Right cardiac atrium (tissue), 5 donors: ENCODE results near the gene SEMA6A. TPM values are rescaled to one million over a fixed set of nuclear protein-coding genes. Genes with fewer than 3 reads are reported as not detected.

Experiments
- ATAC-seq, 2 donors: fragments of 200-7000 bp; cut with Tn5 transposase; one replicate each; pipeline versions ENCODE4 v1.8.0 to v1.9.1; 2020; ENCODE audit warnings: moderate library complexity in 2 of 2, mild to moderate bottlenecking in 1 of 2
- DNase-seq, 3 donors: peaks; one replicate each; pipeline ENCODE4 v3.0.0-alpha.2; 2020
- H3K27ac ChIP-seq: one replicate; pipeline ENCODE4 v1.5.1; 2013; ENCODE audit warnings: mild to moderate bottlenecking, low read length, control low read depth, moderate library complexity
- H3K27me3 ChIP-seq: one replicate; pipeline ENCODE4 v1.6.1; 2013; ENCODE audit not compliant: control insufficient read depth, insufficient read depth
- H3K4me1 ChIP-seq: one replicate; pipeline ENCODE4 v1.6.1; 2013; ENCODE audit warnings: low read length; ENCODE audit not compliant: control insufficient read depth, insufficient read depth
- H3K4me3 ChIP-seq: one replicate; pipeline ENCODE4 v1.5.1; 2013; ENCODE audit warnings: low read length, control low read depth
- H3K9me3 ChIP-seq: one replicate; pipeline ENCODE4 v1.6.1; 2013; ENCODE audit warnings: low read length; ENCODE audit not compliant: control insufficient read depth
- WGBS: extraction: QIAGEN DNeasy Blood & Tissue Kit; methylation state at CpG from one replicate; pipeline ENCODE4 v1.1.7; 2013; 5-methylcytosine and 5-hydroxymethylcytosine counted together
- intact Hi-C, 4 donors: fragments of 100-400 bp; cut with DNase I; formaldehyde crosslinking; loops; one replicate each; pipeline versions ENCODE4 v1.11.0 to v1.14.0; 2022 to 2023
- polyA plus RNA-seq: library from polyadenylated mRNA; stranded (reverse); fragments of 200-250 nt; gene quantifications from one replicate; pipeline ENCODE4 v1.2.3, GENCODE V29; 2013
- total RNA-seq, 4 donors: library from RNA; stranded (reverse); fragmentation: NEBNext Ultra II Directional; extraction: Animal tissue kit (Norgen Biotek cat#: 25700); gene quantifications; one replicate each; pipeline ENCODE4 v1.2.1, GENCODE V29; 2021
- donor health status: healthy with polysubstance abuse.
- donor health status: DM: no; HTN: yes; CAD: no.
- donor health status: DM: no; HTN: no; CAD: no.
- donor health status: DM: no; HTN: yes; CAD: no; lungs with severe emphysema.
- donor health status: DM: yes; HTN: yes; CAD: no.

The SEMA6A gene
- total and polyA plus RNA-seq, 5 donors, result 3.1 to 9.4 (median 4.1) TPM

GRCh38 chr5:116428966-116429365 is 145.7 kb downstream of the SEMA6A start:
- WGBS, result 58% methylated on average over 2 of the region's 2 CpGs
- no peak for ATAC-seq
- H3K9me3 ChIP-seq, result no peaks in the 10 kb centered on the region
- no peak overlapping the region for H3K27ac ChIP-seq
- H3K27me3 ChIP-seq, result no peaks in the 10 kb centered on the region
- H3K4me3 ChIP-seq, result no peak overlapping the region
- intact Hi-C loops, result no loop called here
- no peaks in the 10 kb centered on the region for H3K4me1 ChIP-seq
- DNase-seq, result no peak

GRCh38 chr5:116428413-116428812 is 146.2 kb downstream of the SEMA6A start:
- Histone ChIP-seq H3K4me1 (no peaks in the 10 kb centered on the region), H3K9me3 (no peaks in the 10 kb centered on the region), H3K27ac (no peak overlapping the region), H3K4me3 (no peak overlapping the region), H3K27me3 (no peaks in the 10 kb centered on the region)
- ATAC-seq, result no peak
- WGBS, result 93% methylated on average over 2 of the region's 2 CpGs
- no peak for DNase-seq
- intact Hi-C loops, result no loop called here

GRCh38 chr5:116424951-116425350 is 149.7 kb downstream of the SEMA6A start:
- 76% methylated on average over 2 of the region's 2 CpGs for WGBS

GRCh38 chr5:116424258-116424615 is 150.4 kb downstream of the SEMA6A start:
- Histone ChIP-seq H3K27me3 (no peaks in the 10 kb centered on the region), H3K4me3 (no peak overlapping the region), H3K27ac (no peak overlapping the region), H3K4me1 (peaks cover 1% of the 10 kb centered on the region), H3K9me3 (no peaks in the 10 kb centered on the region)
- WGBS, result 97% methylated on average over 4 of the region's 4 CpGs
- ATAC-seq (no peak), DNase-seq (no peak)
- intact Hi-C loops, result no loop called here

More at GRCh38 chr5:116424951-116425350, 149.7 kb downstream of the SEMA6A start:
- ATAC-seq (no peak), DNase-seq (no peak)
- Histone ChIP-seq H3K27me3 (no peaks in the 10 kb centered on the region), H3K4me1 (no peaks in the 10 kb centered on the region), H3K9me3 (no peaks in the 10 kb centered on the region), H3K4me3 (no peak overlapping the region), H3K27ac (no peak overlapping the region)
- intact Hi-C loops, result no loop called here

- no peaks in the 10 kb centered on the region for H3K9me3 ChIP-seq
- H3K27me3 ChIP-seq, result no peaks in the 10 kb centered on the region
- WGBS, result 70% methylated on average over 5 of the region's 5 CpGs
- ATAC-seq (peak in 1 of 2 donors; percentile 54), DNase-seq (no peak)
- H3K4me3 ChIP-seq, result no peak overlapping the region
- intact Hi-C loops, result no loop called here
- peaks cover 2% of the 10 kb centered on the region for H3K4me1 ChIP-seq
- H3K27ac ChIP-seq, result no peak overlapping the region
Observed at GRCh38 chr5:116423587-116424257, 150.9 kb downstream of the SEMA6A start.

GRCh38 chr5:116423141-116423540 is 151.5 kb downstream of the SEMA6A start:
- H3K27me3 ChIP-seq, result no peaks in the 10 kb centered on the region
- H3K9me3 ChIP-seq, result no peaks in the 10 kb centered on the region
- no peak overlapping the region for H3K27ac ChIP-seq
- H3K4me3 ChIP-seq, result no peak overlapping the region
- intact Hi-C loops, result no loop called here
- ATAC-seq, result no peak
- no peak for DNase-seq
- H3K4me1 ChIP-seq, result peaks cover 2% of the 10 kb centered on the region

GRCh38 chr5:116421080-116421629 is 153.5 kb downstream of the SEMA6A start:
- ATAC-seq (peak; percentile 66 to 67), DNase-seq (peak in 1 of 3 donors; percentile 48)
- 89% methylated on average over 5 of the region's 5 CpGs for WGBS
- intact Hi-C loops, result no loop called here
- Histone ChIP-seq H3K9me3 (no peaks in the 10 kb centered on the region), H3K27me3 (no peaks in the 10 kb centered on the region), H3K27ac (no peak overlapping the region), H3K4me1 (peaks cover 2% of the 10 kb centered on the region), H3K4me3 (no peak overlapping the region)

GRCh38 chr5:116420540-116420939 is 154.1 kb downstream of the SEMA6A start:
- no peak for DNase-seq
- H3K4me3 ChIP-seq, result no peak overlapping the region
- H3K27ac ChIP-seq, result no peak overlapping the region
- intact Hi-C loops, result no loop called here
- no peaks in the 10 kb centered on the region for H3K27me3 ChIP-seq
- peaks cover 2% of the 10 kb centered on the region for H3K4me1 ChIP-seq
- H3K9me3 ChIP-seq, result no peaks in the 10 kb centered on the region
- ATAC-seq, result no peak
- WGBS, result 67% methylated on average over 4 of the region's 4 CpGs

GRCh38 chr5:116419258-116419657 is 155.4 kb downstream of the SEMA6A start:
- H3K4me3 ChIP-seq, result no peak overlapping the region
- intact Hi-C loops, result no loop called here
- no peaks in the 10 kb centered on the region for H3K27me3 ChIP-seq
- no peak overlapping the region for H3K27ac ChIP-seq
- peaks cover 2% of the 10 kb centered on the region for H3K4me1 ChIP-seq
- H3K9me3 ChIP-seq, result no peaks in the 10 kb centered on the region
- WGBS, result 56% methylated on average over 1 of the region's 1 CpG
- ATAC-seq (no peak), DNase-seq (no peak)

GRCh38 chr5:116418774-116419173 is 155.8 kb downstream of the SEMA6A start:
- 76% methylated on average over 3 of the region's 3 CpGs for WGBS
- Histone ChIP-seq H3K9me3 (no peaks in the 10 kb centered on the region), H3K27me3 (no peaks in the 10 kb centered on the region), H3K4me3 (no peak overlapping the region), H3K27ac (no peak overlapping the region), H3K4me1 (peaks cover 2% of the 10 kb centered on the region)
- intact Hi-C loops, result no loop called here
- no peak for ATAC-seq
- DNase-seq, result no peak

GRCh38 chr5:116418016-116418415 is 156.6 kb downstream of the SEMA6A start:
- Histone ChIP-seq H3K4me3 (no peak overlapping the region), H3K27me3 (no peaks in the 10 kb centered on the region), H3K9me3 (no peaks in the 10 kb centered on the region), H3K4me1 (peaks cover 2% of the 10 kb centered on the region), H3K27ac (no peak overlapping the region)
- DNase-seq (no peak), ATAC-seq (no peak)
- 93% methylated on average over 2 of the region's 2 CpGs for WGBS
- intact Hi-C loops, result no loop called here

- ATAC-seq, result no peak
- no peaks in the 10 kb centered on the region for H3K9me3 ChIP-seq
- H3K4me3 ChIP-seq, result no peak overlapping the region
- DNase-seq, result no peak
- WGBS, result 86% methylated on average over 5 of the region's 5 CpGs
- H3K4me1 ChIP-seq, result peaks cover 2% of the 10 kb centered on the region
- no peaks in the 10 kb centered on the region for H3K27me3 ChIP-seq
- no peak overlapping the region for H3K27ac ChIP-seq
- intact Hi-C loops, result no loop called here
Observed at GRCh38 chr5:116415989-116416388, 158.6 kb downstream of the SEMA6A start.
